Upper lobe of right lung (tissue), 1 donor: ENCODE data around the gene TAS2R31. TPM values are rescaled to one million over a fixed set of nuclear protein-coding genes. Genes with fewer than 3 reads are reported as not detected.

Experiments
- ATAC-seq: fragments of 200-7000 bp; cut with Tn5 transposase; one replicate; pipeline ENCODE4 v1.9.1; 2020; ENCODE audit warnings: mild to moderate bottlenecking, moderate library complexity
- DNase-seq: peaks from one replicate; pipeline ENCODE4 v3.0.0-alpha.2; 2020
- H3K27ac ChIP-seq: fragments of 200-600 bp; one replicate; pipeline ENCODE4 v1.8.0; 2022
- H3K27me3 ChIP-seq: fragments of 200-600 bp; one replicate; pipeline ENCODE4 v1.8.0; 2022; ENCODE audit warnings: mild to moderate bottlenecking
- H3K36me3 ChIP-seq: fragments of 200-600 bp; one replicate; pipeline ENCODE4 v1.8.0; 2022
- H3K4me1 ChIP-seq: fragments of 200-600 bp; one replicate; pipeline ENCODE4 v1.8.0; 2022
- H3K4me3 ChIP-seq: fragments of 200-600 bp; one replicate; pipeline ENCODE4 v1.8.0; 2022; ENCODE audit warnings: mild to moderate bottlenecking
- H3K9me3 ChIP-seq: fragments of 200-600 bp; one replicate; pipeline ENCODE4 v1.8.0; 2022
- CTCF ChIP-seq: fragments of 200-600 bp; IDR thresholded peaks from one replicate; pipeline ENCODE4 v1.8.0; 2022; ENCODE audit warnings: antibody characterized with exemption
- intact Hi-C: fragments of 100-400 bp; cut with DNase I; formaldehyde crosslinking; loops from one replicate; pipeline ENCODE4 v1.11.0; 2022
- total RNA-seq: library from RNA; stranded (reverse); fragmentation: NEBNext Ultra II Directional; extraction: Animal tissue kit (Norgen Biotek cat#: 25700); gene quantifications from one replicate; pipeline ENCODE4 v1.2.1, GENCODE V29; 2021
- donor health status: DM: no; HTN: yes; CAD: no; lungs with severe emphysema.

The TAS2R31 gene
- total RNA-seq, 1 donor from 2014 or later = 3.0 TPM

DNA sequence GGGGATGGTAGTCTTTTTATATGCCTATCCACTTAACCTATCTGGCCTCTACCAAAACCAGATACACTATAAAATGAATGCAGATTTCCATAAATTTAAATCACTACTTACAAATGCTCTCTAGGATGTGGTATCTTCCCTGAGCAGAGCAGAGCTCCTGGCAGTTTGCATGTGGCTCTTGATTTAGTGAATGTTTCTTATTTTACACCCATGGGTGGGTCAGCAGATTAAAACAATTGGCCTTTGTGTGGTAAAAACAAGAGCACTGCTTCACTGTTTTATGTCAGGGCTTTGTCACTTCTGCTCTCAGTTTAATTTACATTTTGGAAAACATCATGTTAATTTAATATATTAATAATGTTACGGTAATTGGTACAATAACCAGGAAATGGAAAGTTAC is 14.3 kb downstream of the TAS2R31 start:
- DNase-seq = no peak
- no peak for ATAC-seq
- intact Hi-C loops = no loop called here

DNA sequence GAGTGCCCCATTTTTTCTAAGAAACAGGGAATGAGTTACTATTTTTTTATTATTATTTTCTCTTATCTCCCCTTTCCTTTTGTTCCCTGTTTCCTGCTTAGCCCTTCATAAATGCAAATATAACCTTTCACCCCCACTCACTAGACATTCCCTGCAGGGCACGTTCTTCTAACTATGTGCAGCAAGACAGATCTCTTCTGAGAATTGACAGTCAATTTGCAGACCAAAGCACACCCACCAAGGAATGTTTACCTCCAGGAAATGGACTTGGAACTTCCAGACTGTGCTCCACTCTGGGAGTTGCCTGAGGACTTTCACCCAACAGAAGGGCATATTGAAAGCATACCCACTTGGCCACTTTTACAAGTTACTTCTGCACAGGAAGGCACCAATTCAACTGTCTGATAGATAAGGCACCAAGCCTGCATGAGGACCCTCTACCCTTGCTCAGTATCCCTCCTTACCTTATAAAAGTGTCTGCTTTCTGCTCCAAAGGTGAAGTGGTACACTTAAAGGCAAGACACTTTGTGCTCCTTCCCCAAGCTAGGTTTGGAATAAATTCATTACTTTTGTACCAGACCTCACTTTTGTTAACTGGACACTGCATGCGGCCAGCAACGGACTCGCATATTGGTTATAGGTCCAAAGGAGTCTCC is 15.3 kb downstream of the TAS2R31 start:
- H3K27me3 ChIP-seq = no peaks in the 10 kb centered on the region
- H3K27ac ChIP-seq = no peak overlapping the region
- intact Hi-C loops = no loop called here
- no peaks in the 10 kb centered on the region for H3K4me1 ChIP-seq
- TF ChIP-seq CTCF = no peak
- no peaks in the 10 kb centered on the region for H3K36me3 ChIP-seq
- no peaks in the 10 kb centered on the region for H3K9me3 ChIP-seq
- ATAC-seq (no peak), DNase-seq (no peak)
- H3K4me3 ChIP-seq = no peak overlapping the region

More for the DNA sequence above, 14.3 kb downstream of the TAS2R31 start:
- H3K4me1 ChIP-seq = no peaks in the 10 kb centered on the region
- no peak for TF ChIP-seq CTCF
- H3K36me3 ChIP-seq = no peaks in the 10 kb centered on the region
- H3K27ac ChIP-seq = no peak overlapping the region
- no peak overlapping the region for H3K4me3 ChIP-seq
- H3K9me3 ChIP-seq = no peaks in the 10 kb centered on the region
- no peaks in the 10 kb centered on the region for H3K27me3 ChIP-seq

DNA sequence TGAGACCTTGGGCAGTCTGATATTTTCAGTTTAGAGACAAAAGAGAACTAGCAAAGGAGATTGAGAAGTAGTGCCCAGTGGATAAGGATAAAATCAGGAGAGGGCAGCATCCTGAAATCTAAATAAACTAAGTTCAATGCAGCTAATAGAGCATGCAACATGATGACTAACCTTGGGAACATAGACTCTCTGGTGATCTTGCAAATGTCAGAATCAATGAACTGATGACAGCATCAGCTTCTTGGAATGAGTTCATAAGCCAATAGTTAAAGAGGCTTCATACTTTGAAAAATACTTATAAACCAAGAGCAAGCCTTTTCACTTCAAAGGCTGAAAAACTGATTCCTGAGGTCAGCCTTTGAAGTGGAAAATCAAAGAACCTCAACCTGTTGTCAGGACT is 17.0 kb downstream of the TAS2R31 start:
- H3K27me3 ChIP-seq = no peaks in the 10 kb centered on the region
- intact Hi-C loops = no loop called here
- ATAC-seq (no peak), DNase-seq (no peak)
- no peaks in the 10 kb centered on the region for H3K36me3 ChIP-seq
- no peak overlapping the region for H3K4me3 ChIP-seq
- no peak overlapping the region for H3K27ac ChIP-seq
- no peaks in the 10 kb centered on the region for H3K9me3 ChIP-seq
- no peaks in the 10 kb centered on the region for H3K4me1 ChIP-seq
- TF ChIP-seq CTCF = no peak

DNA sequence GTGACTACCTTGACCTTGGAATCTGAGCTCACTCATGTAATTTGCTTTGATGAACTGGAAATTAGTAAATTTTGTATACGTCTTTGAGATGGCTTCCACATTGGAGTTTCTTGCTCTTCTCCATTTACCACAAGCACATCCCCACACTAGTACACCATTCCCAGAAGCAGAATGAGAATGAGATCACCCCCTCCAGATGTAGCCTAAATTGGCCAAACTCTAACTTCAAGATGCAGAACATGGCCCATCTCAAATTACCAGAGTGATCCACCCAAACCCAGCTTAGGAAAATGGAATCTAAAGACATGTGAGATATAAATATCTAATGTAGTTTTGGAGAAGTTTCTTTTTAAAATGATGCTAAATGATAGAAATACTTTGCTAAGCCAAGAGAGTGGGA is 23.6 kb downstream of the TAS2R31 start:
- no peak overlapping the region for H3K27ac ChIP-seq
- no peak overlapping the region for H3K4me3 ChIP-seq
- no peaks in the 10 kb centered on the region for H3K27me3 ChIP-seq
- H3K4me1 ChIP-seq = no peaks in the 10 kb centered on the region
- intact Hi-C loops = no loop called here
- H3K9me3 ChIP-seq = no peaks in the 10 kb centered on the region
- no peak for DNase-seq
- no peak for TF ChIP-seq CTCF
- no peak for ATAC-seq
- no peaks in the 10 kb centered on the region for H3K36me3 ChIP-seq

DNA sequence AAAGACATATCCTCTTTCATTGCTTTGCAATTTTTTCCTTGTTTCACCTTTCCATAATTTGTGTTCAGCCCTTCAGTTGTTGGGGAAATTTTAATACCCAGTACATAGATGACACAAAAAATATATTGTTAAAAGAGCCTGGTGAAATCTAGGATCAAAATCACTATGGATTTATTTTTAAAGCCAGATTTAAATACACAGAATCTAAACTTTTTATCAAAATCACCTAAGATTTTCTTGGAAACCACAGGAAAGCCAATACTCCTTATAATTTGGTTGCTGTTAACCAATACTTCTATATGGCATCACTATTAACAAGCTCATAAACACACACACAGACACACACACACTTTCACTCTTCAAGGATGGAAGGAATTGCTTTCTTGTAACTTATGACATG is 33.0 kb downstream of the TAS2R31 start, which contains the start of gene TAS2R20:
TAS2R20 (minus strand) TSS at position 101 of the 400 bp plus-strand sequence. CDS start 429 bp downstream, outside the sequence.
- intact Hi-C loops = no loop called here

More for the DNA sequence above, 33.0 kb downstream of the TAS2R31 start, which contains the start of gene TAS2R20:
- Histone ChIP-seq H3K36me3 (peaks cover 3% of the 10 kb centered on the region), H3K4me1 (no peaks in the 10 kb centered on the region), H3K27ac (no peak within 1 kb of the TSS), H3K4me3 (no peak within 1 kb of the TSS), H3K27me3 (no peaks in the 10 kb centered on the region), H3K9me3 (no peaks in the 10 kb centered on the region)
- ATAC-seq = no peak
- no peak for DNase-seq
- TF ChIP-seq CTCF = no peak
